A549 (cell line): Measurements from ENCODE around the gene KIAA1671. TPM values are rescaled to one million over a fixed set of nuclear protein-coding genes. Genes with fewer than 3 reads are reported as not detected.

Experiments
- ATAC-seq, 2 experiments: fragments of 200-7000 bp in 1 of 2; fragments of >200 bp in 1 of 2; cut with Nextera tagmentation in 1 of 2; cut with Tn5 transposase in 1 of 2; 3 replicates each; pipeline versions ENCODE4 v1.8.0 to v1.9.1; 2018 to 2020; ENCODE audit warnings: mild to moderate bottlenecking in 1 of 2, moderate library complexity in 1 of 2
- CTCF ChIA-PET: fragments of 300-600 bp; sonication (Branson Sonifier 250); formaldehyde crosslinking; extraction: SDS; loops from one replicate; lab custom pipeline; 2021; ENCODE audit warnings: antibody characterized with exemption, inconsistent platforms; lab: Yijun Ruan, JAX
- POLR2A ChIA-PET: fragments of 350-600 bp; formaldehyde crosslinking; extraction: SDS; loops from one replicate; lab custom pipeline; 2021; ENCODE audit warnings: antibody characterized with exemption, inconsistent platforms; lab: Yijun Ruan, JAX
- DNase-seq, 2 experiments: peaks; one replicate each; pipeline versions ENCODE4 v3.0.0 to v3.0.0-alpha.2; 2011 to 2016; ENCODE audit warnings: low read depth in 1 of 2, low spot score in 1 of 2
- FAIRE-seq: peaks from 2 replicates; lab custom pipeline; 2011; peaks lifted over from hg19 to GRCh38; lab: Jason Lieb, UNC
- H3K27ac ChIP-seq, 2 experiments: fragments of >200 bp; sonication (Bioruptor Twin); formaldehyde crosslinking; 3 replicates each; pipeline ENCODE4 v1.5.1; 2016 to 2017
- H3K4me1 ChIP-seq: fragments of >200 bp; sonication (Bioruptor Twin); formaldehyde crosslinking; 3 replicates; pipeline ENCODE4 v1.6.1; 2016
- H3K4me2 ChIP-seq: fragments of >200 bp; sonication (Bioruptor Twin); formaldehyde crosslinking; 3 replicates; pipeline ENCODE4 v1.6.1; 2016
- H3K4me3 ChIP-seq: fragments of >200 bp; sonication (Bioruptor Twin); formaldehyde crosslinking; 3 replicates; pipeline ENCODE4 v1.5.1; 2016
- H3K9me3 ChIP-seq: fragments of >200 bp; sonication (Bioruptor Twin); formaldehyde crosslinking; 3 replicates; pipeline ENCODE4 v1.6.1; 2016
- CBX8 ChIP-seq: fragments of 200-600 bp; sonication (generic); IDR thresholded peaks from 2 replicates; pipeline ENCODE4 v1.6.1; 2016
- CEBPB ChIP-seq, 2 experiments: fragments of >200 bp in 1 of 2; sonication (Bioruptor Twin) in 1 of 2; formaldehyde crosslinking in 1 of 2; IDR thresholded peaks; 2 replicates each; pipeline ENCODE4 v1.6.1; 2012 to 2016
- CHD4 ChIP-seq: fragments of 200-600 bp; sonication (generic); IDR thresholded peaks from 2 replicates; pipeline ENCODE4 v1.6.1; 2016; ENCODE audit warnings: antibody characterized with exemption, mild to moderate bottlenecking, borderline replicate concordance
- EHF ChIP-seq: fragments of 250-450 bp; sonication (Bioruptor Pico); IDR thresholded peaks from 2 replicates; pipeline ENCODE4 v1.5.0; 2020; ENCODE audit warnings: mild to moderate bottlenecking
- ELK1 ChIP-seq: fragments of 150-350 bp; IDR thresholded peaks from 2 replicates; pipeline ENCODE4 v1.6.1; 2014; ENCODE audit warnings: low read depth, mild to moderate bottlenecking, low read length
- EP300 ChIP-seq, 2 experiments: fragments of >200 bp; sonication (Bioruptor Twin); formaldehyde crosslinking; IDR thresholded peaks; 2 replicates in 1 of 2; 3 replicates in 1 of 2; pipeline ENCODE4 v1.6.1; 2016 to 2017
- FOSL2 ChIP-seq, 2 experiments: fragments of 450-650 bp in 1 of 2; fragments of >200 bp in 1 of 2; sonication (Bioruptor Twin) in 1 of 2; formaldehyde crosslinking; IDR thresholded peaks; 2 replicates each; pipeline versions ENCODE4 v1.5.0 to v1.6.1; 2016 to 2020; ENCODE audit warnings: mild to moderate bottlenecking in 1 of 2, moderate library complexity in 1 of 2
- FOXS1 ChIP-seq: fragments of 250-450 bp; sonication (Bioruptor Pico); IDR thresholded peaks from 2 replicates; pipeline ENCODE4 v1.5.0; 2020; ENCODE audit warnings: mild to moderate bottlenecking, moderate library complexity
- GATA3 ChIP-seq: IDR thresholded peaks from 2 replicates; pipeline ENCODE4 v1.6.1; 2012; ENCODE audit warnings: borderline replicate concordance
- HOXA7 ChIP-seq: fragments of 250-450 bp; sonication (Bioruptor Pico); IDR thresholded peaks from 2 replicates; pipeline ENCODE4 v1.5.0; 2020; ENCODE audit warnings: mild to moderate bottlenecking, moderate library complexity
- JUN ChIP-seq, 2 experiments: fragments of >200 bp; sonication (Bioruptor Twin); formaldehyde crosslinking; IDR thresholded peaks; 2 replicates in 1 of 2; 3 replicates in 1 of 2; pipeline ENCODE4 v1.6.1; 2016 to 2017
- JUNB ChIP-seq: fragments of >200 bp; sonication (Bioruptor Twin); formaldehyde crosslinking; IDR thresholded peaks from 2 replicates; pipeline ENCODE4 v1.6.1; 2016
- MAZ ChIP-seq: fragments of 150-350 bp; IDR thresholded peaks from 2 replicates; pipeline ENCODE4 v1.6.1; 2014; ENCODE audit warnings: antibody characterized with exemption, low read depth, low read length, borderline replicate concordance
- PHF8 ChIP-seq: fragments of 200-600 bp; sonication (generic); IDR thresholded peaks from 2 replicates; pipeline ENCODE4 v1.6.1; 2016; ENCODE audit warnings: low read depth, mild to moderate bottlenecking, antibody characterized with exemption, moderate library complexity, borderline replicate concordance
- POLR2A ChIP-seq: IDR thresholded peaks from 2 replicates; pipeline ENCODE4 v1.6.1; 2012; ENCODE audit warnings: mild to moderate bottlenecking, low read length
- POLR2AphosphoS2 ChIP-seq: conservative IDR thresholded peaks from 2 replicates; pipeline ENCODE4 v1.6.1; 2012; ENCODE audit warnings: low read length, improper control_type of control experiment, inconsistent platforms
- RAD21 ChIP-seq, 2 experiments: fragments of >200 bp in 1 of 2; sonication (Bioruptor Twin) in 1 of 2; formaldehyde crosslinking in 1 of 2; IDR thresholded peaks in 1 of 2; conservative IDR thresholded peaks in 1 of 2; 2 replicates in 1 of 2; 3 replicates in 1 of 2; pipeline ENCODE4 v1.6.1; 2012 to 2018; ENCODE audit warnings: inconsistent platforms in 1 of 2
- RCOR1 ChIP-seq: fragments of 150-350 bp; IDR thresholded peaks from 2 replicates; pipeline ENCODE4 v1.6.1; 2014; ENCODE audit warnings: antibody characterized with exemption, low read length, low read depth
- RFX5 ChIP-seq: fragments of 450-650 bp; IDR thresholded peaks from 2 replicates; pipeline ENCODE4 v1.7.1; 2014; ENCODE audit warnings: antibody characterized with exemption, mild to moderate bottlenecking, moderate library complexity
- RNF2 ChIP-seq: fragments of 200-600 bp; sonication (generic); IDR thresholded peaks from 2 replicates; pipeline ENCODE4 v1.6.1; 2016; ENCODE audit warnings: low read depth, mild to moderate bottlenecking, antibody characterized with exemption, moderate library complexity, borderline replicate concordance
- TFCP2L1 ChIP-seq: fragments of 250-450 bp; sonication (Bioruptor Pico); IDR thresholded peaks from 2 replicates; pipeline ENCODE4 v1.5.0; 2021; ENCODE audit warnings: mild to moderate bottlenecking
- USF2 ChIP-seq: fragments of 450-650 bp; IDR thresholded peaks from 2 replicates; pipeline ENCODE4 v1.6.1; 2014; ENCODE audit warnings: antibody characterized with exemption
- ZFP36 ChIP-seq: fragments of 450-650 bp; IDR thresholded peaks from 2 replicates; pipeline ENCODE4 v1.6.1; 2014; ENCODE audit warnings: borderline replicate concordance; ENCODE audit not compliant: partially characterized antibody
- ZNF302 ChIP-seq: fragments of 250-450 bp; sonication (Bioruptor Pico); IDR thresholded peaks from 2 replicates; pipeline ENCODE4 v1.9.0; 2021; ENCODE audit warnings: inconsistent platforms, mild to moderate bottlenecking, moderate library complexity
- ZSCAN20 ChIP-seq: fragments of 250-450 bp; sonication (Bioruptor Pico); IDR thresholded peaks from 2 replicates; pipeline ENCODE4 v1.8.0; 2022; ENCODE audit warnings: mild to moderate bottlenecking, moderate library complexity
- WGBS: methylation state at CpG from one replicate; pipeline ENCODE4 v1.1.6; 2017; ENCODE audit errors: missing lambda C conversion rate; 5-methylcytosine and 5-hydroxymethylcytosine counted together
- polyA plus RNA-seq, 4 experiments: library from polyadenylated mRNA; depleted of rRNA in 3 of 4; stranded (reverse); fragments of >200 nt; fragmentation: RNase III in 1 of 4; extraction: RNeasy Plus Mini Kit Qiagen cat#74134 plus additional on column Dnase treatment in 1 of 4; gene quantifications; 2 replicates in 3 of 4; 3 replicates in 1 of 4; pipeline ENCODE4 v1.2.3, GENCODE V29; 2011 to 2017

KIAA1671 gene
- polyA plus RNA-seq, 2 of the 4 experiments (the other 2 are of a cell fraction): 5.3 to 7.9 TPM

GRCh38 chr22:25029181-25029580 lies 76.7 kb downstream of the KIAA1671 start:
- no peak overlapping the region for H3K4me3 ChIP-seq
- peaks cover 17% of the 10 kb centered on the region for H3K4me1 ChIP-seq
- no peak for FAIRE-seq
- ChIA-PET POLR2A (no interaction called here), CTCF (interaction anchor here (0.8 to 10.1 kb wide), 10 partner anchors 11 to 260 kb away, joined by 3 to 60 read pairs (median 4); partner anchors contain the start of gene KIAA1671)
- no peak overlapping the region for H3K4me2 ChIP-seq
- no peak overlapping the region; a peak in 1 of 6 replicates for H3K27ac ChIP-seq
- DNase-seq: no peak
- 90% methylated on average over 18 of the region's 18 CpGs for WGBS
- no peaks in the 10 kb centered on the region for H3K9me3 ChIP-seq
- no peak for ATAC-seq
- no peak for TF ChIP-seq RNF2
- no peak for TF ChIP-seq CHD4
- no peak for TF ChIP-seq JUN (IDR thresholded peaks at IDR 0.05)
- no peak for TF ChIP-seq CEBPB (IDR thresholded peaks at IDR 0.05)
- TF ChIP-seq FOSL2 (IDR thresholded peaks at IDR 0.05): no peak
- TF ChIP-seq FOSL2 (CRISPR knock-in tag; IDR thresholded peaks at IDR 0.05): no peak
- no peak for TF ChIP-seq RCOR1
- TF ChIP-seq POLR2AphosphoS2: no peak
- TF ChIP-seq, all 56 proteins: peak for 0

- CTCF ChIA-PET: interaction anchor here (1.1 to 10.1 kb wide), 6 partner anchors 9 to 79 kb away, joined by 3 to 60 read pairs (median 5); partner anchors contain the start of gene KIAA1671
- DNase-seq (no peak), ATAC-seq (no peak), FAIRE-seq (no peak)
- Histone ChIP-seq H3K27ac (no peak overlapping the region), H3K4me1 (peaks cover 16% of the 10 kb centered on the region), H3K4me2 (no peak overlapping the region), H3K9me3 (no peaks in the 10 kb centered on the region), H3K4me3 (no peak overlapping the region)
- 92% methylated on average over 7 of the region's 7 CpGs for WGBS
- TF ChIP-seq TFCP2L1 (no peak), USF2 (no peak), EHF (no peak), MAZ (no peak), ZNF302 (CRISPR knock-in tag) (no peak), CBX8 (no peak), POLR2AphosphoS2 (no peak), CEBPB (IDR thresholded peaks at IDR 0.05) (no peak), JUNB (no peak), EP300 (IDR thresholded peaks at IDR 0.05) (no peak)
- TF ChIP-seq, all 56 proteins: peak for 0
- POLR2A ChIA-PET: no interaction called here
Observed at GRCh38 chr22:25030636-25031035, 78.1 kb downstream of the KIAA1671 start.

- no peak for FAIRE-seq
- Histone ChIP-seq H3K9me3 (no peaks in the 10 kb centered on the region), H3K4me3 (no peak overlapping the region), H3K4me2 (no peak overlapping the region)
- CTCF ChIA-PET: interaction anchor here (1.1 to 10.1 kb wide), 6 partner anchors 18 to 94 kb away, joined by 3 to 60 read pairs (median 4); no protein-coding TSS in a partner anchor
- TF ChIP-seq HOXA7 (CRISPR knock-in tag) (no peak), ZFP36 (no peak), CEBPB (IDR thresholded peaks at IDR 0.05) (no peak), RFX5 (no peak), FOXS1 (CRISPR knock-in tag) (no peak), RNF2 (no peak), PHF8 (no peak), GATA3 (no peak)
- TF ChIP-seq, all 56 proteins: peak for 0
- POLR2A ChIA-PET: no interaction called here
- H3K27ac ChIP-seq: no peak overlapping the region
- peaks cover 1% of the 10 kb centered on the region; the same call in 1 of the 3 replicates for H3K4me1 ChIP-seq
- DNase-seq (no peak), ATAC-seq (no peak)
- 93% methylated on average over 2 of the region's 2 CpGs for WGBS
Observed at GRCh38 chr22:25032066-25032465, 79.5 kb downstream of the KIAA1671 start.

GRCh38 chr22:25035715-25036114 lies 83.2 kb downstream of the KIAA1671 start:
- Histone ChIP-seq H3K27ac (no peak overlapping the region), H3K4me1 (no peaks in the 10 kb centered on the region), H3K4me2 (no peak overlapping the region), H3K9me3 (no peaks in the 10 kb centered on the region), H3K4me3 (no peak overlapping the region)
- POLR2A ChIA-PET: no interaction called here
- FAIRE-seq: no peak
- no peak for DNase-seq
- no peak for ATAC-seq
- TF ChIP-seq ELK1: no peak
- no peak for TF ChIP-seq RAD21 (conservative IDR thresholded peaks at IDR 0.05 in 1 of 2, IDR thresholded peaks at IDR 0.05 in 1 of 2)
- TF ChIP-seq ZSCAN20 (CRISPR knock-in tag): no peak
- TF ChIP-seq FOSL2 (IDR thresholded peaks at IDR 0.05): no peak
- TF ChIP-seq FOSL2 (CRISPR knock-in tag; IDR thresholded peaks at IDR 0.05): no peak
- TF ChIP-seq HOXA7 (CRISPR knock-in tag): no peak
- no peak for TF ChIP-seq POLR2A
- CTCF ChIA-PET: interaction anchor here (1.6 to 10.1 kb wide), 2 partner anchors 14 to 97 kb away, joined by 6 to 60 read pairs; no protein-coding TSS in a partner anchor
- 90% methylated on average over 2 of the region's 2 CpGs for WGBS
